ENCODE measurements around the gene DDHD1.
"Not testable (repeated sequence)": the region's sequence is repeated elsewhere in the genome, so short reads cannot be mapped to it uniquely, and the experiment has no call there.

Gene DDHD1

GRCh38 chr14:53151523-53152183, 1.5 kb downstream of the DDHD1 start:
- DNase-seq (ENCODE audit: low read depth): peak; percentile 73

GRCh38 chr14:53149668-53150316, 3.3 kb downstream of the DDHD1 start:
- Histone ChIP-seq H3K36me3 (ENCODE audit: control insufficient read depth, insufficient read depth, low read length, severe bottlenecking) (no peaks in the 10 kb centered on the region), H3K4me3 (ENCODE audit: low read length) (peak overlapping the region; percentile 91), H3K9ac (ENCODE audit: low read length) (no peak overlapping the region), H3K9me3 (ENCODE audit: control insufficient read depth, low read length) (no peaks in the 10 kb centered on the region), H3K27me3 (replicated peaks; ENCODE audit: control insufficient read depth, insufficient read depth, low read length) (no peaks in the 10 kb centered on the region), H3K4me1 (ENCODE audit: control insufficient read depth, insufficient read depth, low read length) (peaks cover 21% of the 10 kb centered on the region)
- no peak for DNase-seq (ENCODE audit: low read depth)

More at GRCh38 chr14:53151523-53152183, 1.5 kb downstream of the DDHD1 start:
- Histone ChIP-seq H3K4me3 (ENCODE audit: low read length) (peak overlapping the region; percentile 91), H3K27me3 (replicated peaks; ENCODE audit: control insufficient read depth, insufficient read depth, low read length) (no peaks in the 10 kb centered on the region), H3K9ac (ENCODE audit: low read length) (peak overlapping the region; percentile 90), H3K4me1 (ENCODE audit: control insufficient read depth, insufficient read depth, low read length) (peaks cover 21% of the 10 kb centered on the region), H3K36me3 (ENCODE audit: control insufficient read depth, insufficient read depth, low read length, severe bottlenecking) (no peaks in the 10 kb centered on the region), H3K9me3 (ENCODE audit: control insufficient read depth, low read length) (no peaks in the 10 kb centered on the region)

DNA sequence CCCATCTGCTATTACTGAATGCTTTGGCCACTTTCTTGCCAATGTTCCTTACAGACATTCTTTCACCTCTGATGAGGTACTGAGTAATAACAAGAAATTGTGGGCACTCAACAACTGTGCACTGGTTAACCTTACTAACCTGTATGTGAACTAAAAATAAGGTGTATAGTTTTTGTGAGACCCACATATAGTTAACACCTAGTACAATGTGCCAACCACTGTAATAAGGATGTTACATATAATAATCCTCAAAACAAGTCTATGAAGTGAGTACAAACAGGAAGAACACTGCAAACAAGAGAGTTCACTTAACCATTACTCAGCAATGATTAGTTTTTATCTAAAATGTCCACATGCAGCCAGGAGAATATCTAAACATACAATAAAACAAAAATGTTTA, 4.5 kb downstream of the DDHD1 start:
- Histone ChIP-seq H3K4me1 (ENCODE audit: control insufficient read depth, insufficient read depth, low read length) (peaks cover 20% of the 10 kb centered on the region), H3K9ac (ENCODE audit: low read length) (no peak overlapping the region), H3K27me3 (replicated peaks; ENCODE audit: control insufficient read depth, insufficient read depth, low read length) (no peaks in the 10 kb centered on the region), H3K4me3 (ENCODE audit: low read length) (no peak overlapping the region), H3K9me3 (ENCODE audit: control insufficient read depth, low read length) (no peaks in the 10 kb centered on the region), H3K36me3 (ENCODE audit: control insufficient read depth, insufficient read depth, low read length, severe bottlenecking) (no peaks in the 10 kb centered on the region)
- DNase-seq (ENCODE audit: low read depth): peak; percentile 2

DNA sequence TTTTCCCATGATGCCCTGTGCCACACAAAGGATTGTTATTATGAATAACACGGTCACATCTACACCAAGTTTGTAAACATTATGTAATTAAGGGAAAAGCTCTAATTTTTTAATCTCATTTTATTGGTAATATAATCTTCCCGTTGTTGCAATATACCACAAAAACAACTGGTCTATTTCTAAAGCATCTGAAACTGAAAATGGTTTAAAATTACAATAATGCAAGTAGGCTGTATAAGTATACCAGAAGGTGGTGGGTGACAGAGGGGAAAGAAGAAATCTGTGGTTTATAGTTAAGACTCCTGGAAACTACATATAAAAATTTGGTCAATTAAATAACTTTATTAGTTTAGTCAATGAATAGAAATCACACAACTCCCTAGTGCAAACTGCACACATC, 5.2 kb downstream of the DDHD1 start:
- H3K27me3 ChIP-seq (replicated peaks; ENCODE audit: control insufficient read depth, insufficient read depth, low read length): no peaks in the 10 kb centered on the region
- H3K9me3 ChIP-seq (ENCODE audit: control insufficient read depth, low read length): no peaks in the 10 kb centered on the region
- H3K4me3 ChIP-seq (ENCODE audit: low read length): no peak overlapping the region
- peaks cover 17% of the 10 kb centered on the region for H3K4me1 ChIP-seq (ENCODE audit: control insufficient read depth, insufficient read depth, low read length)
- DNase-seq (ENCODE audit: low read depth): no peak
- H3K36me3 ChIP-seq (ENCODE audit: control insufficient read depth, insufficient read depth, low read length, severe bottlenecking): no peaks in the 10 kb centered on the region
- H3K9ac ChIP-seq (ENCODE audit: low read length): no peak overlapping the region

DNA sequence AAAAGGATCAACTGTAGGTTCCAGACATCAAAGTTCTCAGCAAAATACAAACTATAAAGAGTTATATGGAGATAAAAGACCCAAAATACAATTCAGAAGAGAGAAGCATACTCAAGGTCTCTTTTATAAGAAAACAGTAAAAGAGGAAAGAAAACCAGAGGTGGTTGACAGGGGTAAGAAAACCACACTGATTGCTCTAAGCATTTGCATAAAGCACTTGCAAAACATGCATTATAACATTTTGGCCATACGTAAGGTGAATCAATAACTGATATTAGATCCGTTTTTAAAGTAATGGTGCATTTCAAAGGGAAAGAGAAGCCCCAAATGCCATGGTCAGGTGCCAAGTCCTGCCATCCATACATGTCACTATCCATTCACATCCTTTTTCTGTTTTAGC, 5.9 kb downstream of the DDHD1 start:
- Histone ChIP-seq H3K4me3 (ENCODE audit: low read length) (no peak overlapping the region), H3K9ac (ENCODE audit: low read length) (no peak overlapping the region), H3K9me3 (ENCODE audit: control insufficient read depth, low read length) (no peaks in the 10 kb centered on the region), H3K27me3 (replicated peaks; ENCODE audit: control insufficient read depth, insufficient read depth, low read length) (no peaks in the 10 kb centered on the region), H3K4me1 (ENCODE audit: control insufficient read depth, insufficient read depth, low read length) (peaks cover 17% of the 10 kb centered on the region), H3K36me3 (ENCODE audit: control insufficient read depth, insufficient read depth, low read length, severe bottlenecking) (no peaks in the 10 kb centered on the region)
- no peak for DNase-seq (ENCODE audit: low read depth)

- Histone ChIP-seq H3K27me3 (replicated peaks; ENCODE audit: control insufficient read depth, insufficient read depth, low read length) (no peaks in the 10 kb centered on the region), H3K36me3 (ENCODE audit: control insufficient read depth, insufficient read depth, low read length, severe bottlenecking) (no peaks in the 10 kb centered on the region), H3K9ac (ENCODE audit: low read length) (no peak overlapping the region), H3K4me3 (ENCODE audit: low read length) (no peak overlapping the region), H3K4me1 (ENCODE audit: control insufficient read depth, insufficient read depth, low read length) (peaks cover 17% of the 10 kb centered on the region), H3K9me3 (ENCODE audit: control insufficient read depth, low read length) (peaks cover under 1% of the 10 kb centered on the region)
- DNase-seq (ENCODE audit: low read depth): no peak
Observed at GRCh38 chr14:53146739-53147138, 6.4 kb downstream of the DDHD1 start.

- no peaks in the 10 kb centered on the region for H3K4me1 ChIP-seq (ENCODE audit: control insufficient read depth, insufficient read depth, low read length)
- H3K27me3 ChIP-seq (replicated peaks; ENCODE audit: control insufficient read depth, insufficient read depth, low read length): no peaks in the 10 kb centered on the region
- H3K4me3 ChIP-seq (ENCODE audit: low read length): no peak overlapping the region
- no peak overlapping the region for H3K9ac ChIP-seq (ENCODE audit: low read length)
- H3K9me3 ChIP-seq (ENCODE audit: control insufficient read depth, low read length): peaks cover 25% of the 10 kb centered on the region
- no peak for DNase-seq (ENCODE audit: low read depth)
- no peaks in the 10 kb centered on the region for H3K36me3 ChIP-seq (ENCODE audit: control insufficient read depth, insufficient read depth, low read length, severe bottlenecking)
Observed at GRCh38 chr14:53144244-53144643, 8.9 kb downstream of the DDHD1 start.

DNA sequence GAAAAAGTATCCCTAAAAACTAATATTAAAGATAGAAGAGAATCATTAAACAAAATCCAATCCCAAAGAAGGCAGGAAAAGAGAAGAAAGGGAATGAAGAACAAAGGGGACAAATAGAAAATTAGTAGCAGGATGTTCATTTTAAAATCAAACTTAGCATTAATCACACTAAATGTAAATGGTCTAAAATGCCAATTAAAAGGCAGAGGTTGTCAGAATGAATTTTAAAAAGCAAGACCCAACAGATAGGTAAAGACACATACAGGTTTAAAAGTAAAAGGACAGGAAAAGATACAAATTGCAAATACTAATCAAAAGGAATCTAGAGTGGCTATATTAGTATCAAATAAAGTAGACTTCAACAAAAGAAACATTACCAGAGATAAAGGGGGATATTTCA, 12.5 kb downstream of the DDHD1 start:
- H3K9ac ChIP-seq (ENCODE audit: low read length): no peak overlapping the region
- no peaks in the 10 kb centered on the region for H3K4me1 ChIP-seq (ENCODE audit: control insufficient read depth, insufficient read depth, low read length)
- peaks cover 47% of the 10 kb centered on the region for H3K9me3 ChIP-seq (ENCODE audit: control insufficient read depth, low read length)
- H3K27me3 ChIP-seq (replicated peaks; ENCODE audit: control insufficient read depth, insufficient read depth, low read length): no peaks in the 10 kb centered on the region
- peak overlapping the region; percentile 16 for H3K4me3 ChIP-seq (ENCODE audit: low read length)
- H3K36me3 ChIP-seq (ENCODE audit: control insufficient read depth, insufficient read depth, low read length, severe bottlenecking): no peaks in the 10 kb centered on the region
- DNase-seq (ENCODE audit: low read depth): no peak

DNA sequence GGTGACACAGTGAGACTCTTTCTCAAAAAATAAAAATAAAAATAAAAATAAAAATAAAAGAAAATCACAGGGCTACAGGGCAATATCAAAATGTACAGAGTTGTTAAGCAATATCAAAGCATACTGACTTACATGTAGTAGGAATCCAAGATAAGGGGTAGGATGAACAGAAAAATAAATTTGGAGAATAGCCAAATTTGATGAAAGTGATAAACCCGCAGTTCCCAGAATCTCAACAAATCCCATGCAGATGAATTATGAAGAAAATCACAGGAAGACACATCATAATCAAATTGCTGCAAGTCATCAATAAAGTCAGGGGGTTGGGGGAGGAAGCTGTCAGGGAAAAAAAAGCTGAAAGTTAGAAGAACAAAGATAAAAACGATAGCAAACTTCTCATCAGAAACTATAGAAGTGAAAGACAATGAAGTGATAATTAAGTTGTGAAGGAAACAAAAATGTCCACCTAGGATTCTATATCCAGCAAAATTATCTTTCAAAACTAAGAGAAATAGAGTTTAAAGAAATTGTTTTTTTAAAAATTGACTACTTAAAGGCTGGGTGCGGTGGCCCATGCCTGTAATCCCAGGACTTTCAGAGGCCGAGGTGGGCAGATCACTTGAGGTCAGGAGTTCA, 15.4 kb downstream of the DDHD1 start:
- H3K9ac ChIP-seq (ENCODE audit: low read length): no peak overlapping the region
- no peaks in the 10 kb centered on the region for H3K36me3 ChIP-seq (ENCODE audit: control insufficient read depth, insufficient read depth, low read length, severe bottlenecking)
- no peak for DNase-seq (ENCODE audit: low read depth)
- H3K4me1 ChIP-seq (ENCODE audit: control insufficient read depth, insufficient read depth, low read length): no peaks in the 10 kb centered on the region
- H3K27me3 ChIP-seq (replicated peaks; ENCODE audit: control insufficient read depth, insufficient read depth, low read length): no peaks in the 10 kb centered on the region
- no peak overlapping the region for H3K4me3 ChIP-seq (ENCODE audit: low read length)
- H3K9me3 ChIP-seq (ENCODE audit: control insufficient read depth, low read length): peaks cover 47% of the 10 kb centered on the region

DNA sequence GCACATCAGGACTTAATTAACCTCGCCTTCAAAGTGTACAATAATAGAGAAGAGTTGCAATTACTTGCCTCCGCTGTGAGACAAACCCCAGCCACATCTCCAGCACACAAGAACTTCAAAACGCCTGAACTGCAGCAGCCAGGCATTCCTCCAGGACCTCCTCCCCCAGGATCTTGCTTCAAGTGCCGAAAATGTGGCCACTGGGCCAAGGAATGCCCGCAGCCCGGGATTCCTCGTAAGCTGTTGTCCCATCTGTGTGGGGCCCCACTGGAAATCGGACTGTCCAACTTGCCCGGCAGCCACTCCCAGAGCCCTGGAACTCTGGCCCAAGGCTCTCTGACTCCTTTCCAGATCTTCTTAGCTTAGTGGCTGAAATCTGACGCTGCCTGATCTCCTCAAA, 22.6 kb downstream of the DDHD1 start:
- H3K4me1 ChIP-seq (ENCODE audit: control insufficient read depth, insufficient read depth, low read length): peaks cover 23% of the 10 kb centered on the region
- H3K9me3 ChIP-seq (ENCODE audit: control insufficient read depth, low read length); H3K36me3 ChIP-seq (ENCODE audit: control insufficient read depth, insufficient read depth, low read length, severe bottlenecking); H3K27me3 ChIP-seq (replicated peaks; ENCODE audit: control insufficient read depth, insufficient read depth, low read length); H3K9ac ChIP-seq (ENCODE audit: low read length); DNase-seq (ENCODE audit: low read depth): not testable (repeated sequence)
- peak overlapping the region; percentile 27 for H3K4me3 ChIP-seq (ENCODE audit: low read length)

GRCh38 chr14:53128303-53129028, 24.7 kb downstream of the DDHD1 start:
- no peaks in the 10 kb centered on the region for H3K36me3 ChIP-seq (ENCODE audit: control insufficient read depth, insufficient read depth, low read length, severe bottlenecking)
- no peaks in the 10 kb centered on the region for H3K27me3 ChIP-seq (replicated peaks; ENCODE audit: control insufficient read depth, insufficient read depth, low read length)
- no peak for DNase-seq (ENCODE audit: low read depth)
- peaks cover 23% of the 10 kb centered on the region for H3K4me1 ChIP-seq (ENCODE audit: control insufficient read depth, insufficient read depth, low read length)
- no peak overlapping the region for H3K9ac ChIP-seq (ENCODE audit: low read length)
- no peak overlapping the region for H3K4me3 ChIP-seq (ENCODE audit: low read length)
- no peaks in the 10 kb centered on the region for H3K9me3 ChIP-seq (ENCODE audit: control insufficient read depth, low read length)

Data from adipocyte (in vitro differentiated cells).